Epithelial cell of esophagus (primary cell): Measurements from ENCODE around the gene PRR23E.

Source experiments
- DNase-seq: peaks from one replicate; pipeline ENCODE4 v3.0.0; 2010; ENCODE audit warnings: low read depth
- H3K4me3 ChIP-seq: 2 replicates; pipeline ENCODE4 v1.5.1; 2011; ENCODE audit warnings: mild to moderate bottlenecking, low read length, control low read depth
- TF ChIP-seq, protein P1 (sequence below): IDR thresholded peaks from 2 replicates; pipeline ENCODE4 v1.5.1; 2011; ENCODE audit warnings: low read depth, mild to moderate bottlenecking, low read length, control low read depth, inconsistent platforms; ENCODE audit not compliant: insufficient read depth; ENCODE audit errors: missing control alignments

PRR23E gene

DNA sequence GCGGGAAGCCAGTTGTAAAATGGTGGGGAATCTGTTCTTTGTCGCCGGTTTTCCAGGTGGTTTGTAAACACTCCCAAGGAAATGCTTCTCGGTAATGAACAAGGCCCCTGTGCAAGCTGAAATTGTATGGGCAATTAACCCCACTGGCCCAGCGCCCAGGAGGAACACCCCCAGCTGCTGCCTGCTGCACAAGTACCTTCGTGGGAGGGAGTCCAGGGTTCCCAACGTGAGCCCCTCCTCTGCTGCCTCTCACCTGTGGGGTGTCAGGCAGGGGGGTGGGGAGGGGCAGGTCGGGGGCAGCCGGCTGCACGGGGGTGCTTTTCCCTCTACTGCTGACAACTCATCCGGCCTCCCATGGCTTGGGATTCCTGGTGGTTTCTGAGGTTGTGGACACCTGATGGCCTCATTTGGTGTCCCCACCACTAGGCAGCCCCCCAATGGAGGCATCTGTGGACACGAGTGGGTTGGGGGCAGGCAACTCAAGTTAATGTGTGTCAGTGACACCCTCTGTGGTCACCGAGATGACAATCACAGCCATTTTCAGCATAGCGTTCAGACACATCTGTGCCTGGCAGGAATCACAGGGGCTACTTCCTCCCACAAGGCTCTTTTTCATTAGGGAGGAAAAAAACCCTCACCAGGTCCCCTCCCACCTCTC is 35.6 kb upstream of the PRR23E start:
- H3K4me3 ChIP-seq: no peak overlapping the region
- DNase-seq: no peak
- TF ChIP-seq, protein P1, sequence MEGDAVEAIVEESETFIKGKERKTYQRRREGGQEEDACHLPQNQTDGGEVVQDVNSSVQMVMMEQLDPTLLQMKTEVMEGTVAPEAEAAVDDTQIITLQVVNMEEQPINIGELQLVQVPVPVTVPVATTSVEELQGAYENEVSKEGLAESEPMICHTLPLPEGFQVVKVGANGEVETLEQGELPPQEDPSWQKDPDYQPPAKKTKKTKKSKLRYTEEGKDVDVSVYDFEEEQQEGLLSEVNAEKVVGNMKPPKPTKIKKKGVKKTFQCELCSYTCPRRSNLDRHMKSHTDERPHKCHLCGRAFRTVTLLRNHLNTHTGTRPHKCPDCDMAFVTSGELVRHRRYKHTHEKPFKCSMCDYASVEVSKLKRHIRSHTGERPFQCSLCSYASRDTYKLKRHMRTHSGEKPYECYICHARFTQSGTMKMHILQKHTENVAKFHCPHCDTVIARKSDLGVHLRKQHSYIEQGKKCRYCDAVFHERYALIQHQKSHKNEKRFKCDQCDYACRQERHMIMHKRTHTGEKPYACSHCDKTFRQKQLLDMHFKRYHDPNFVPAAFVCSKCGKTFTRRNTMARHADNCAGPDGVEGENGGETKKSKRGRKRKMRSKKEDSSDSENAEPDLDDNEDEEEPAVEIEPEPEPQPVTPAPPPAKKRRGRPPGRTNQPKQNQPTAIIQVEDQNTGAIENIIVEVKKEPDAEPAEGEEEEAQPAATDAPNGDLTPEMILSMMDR: no peak

DNA sequence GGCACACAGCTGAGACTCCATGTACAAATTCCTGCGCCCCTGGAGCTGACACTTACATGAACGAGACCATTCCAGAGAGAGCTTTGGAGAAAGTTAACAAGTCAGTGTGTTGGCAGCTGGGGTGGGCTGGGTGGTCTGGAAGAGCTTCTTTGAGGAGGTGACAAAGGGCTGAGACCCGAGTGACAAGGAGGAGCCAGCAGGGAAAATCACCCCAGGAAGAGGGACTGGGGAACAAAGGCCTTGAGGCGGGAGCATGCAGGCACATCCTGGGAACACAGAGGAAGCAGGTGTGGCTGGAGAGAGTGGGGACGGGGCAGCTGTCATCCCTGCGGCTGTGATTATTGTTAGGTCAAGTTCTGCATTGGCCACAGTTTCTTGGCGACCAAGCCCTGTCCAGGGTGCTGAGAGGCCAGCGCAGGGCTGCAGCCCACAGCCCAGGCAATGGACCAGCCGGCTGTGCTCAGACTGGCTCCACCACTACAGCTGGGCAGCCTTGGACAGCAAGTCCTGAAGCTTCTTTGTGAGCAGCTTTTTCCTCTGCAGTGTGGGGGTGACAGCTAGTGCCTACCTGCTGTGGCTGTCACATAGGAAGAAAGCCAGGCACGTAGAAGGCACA is 34.2 kb upstream of the PRR23E start:
- DNase-seq: peak; percentile 22
- TF ChIP-seq, protein P1: no peak
- H3K4me3 ChIP-seq: no peak overlapping the region

DNA sequence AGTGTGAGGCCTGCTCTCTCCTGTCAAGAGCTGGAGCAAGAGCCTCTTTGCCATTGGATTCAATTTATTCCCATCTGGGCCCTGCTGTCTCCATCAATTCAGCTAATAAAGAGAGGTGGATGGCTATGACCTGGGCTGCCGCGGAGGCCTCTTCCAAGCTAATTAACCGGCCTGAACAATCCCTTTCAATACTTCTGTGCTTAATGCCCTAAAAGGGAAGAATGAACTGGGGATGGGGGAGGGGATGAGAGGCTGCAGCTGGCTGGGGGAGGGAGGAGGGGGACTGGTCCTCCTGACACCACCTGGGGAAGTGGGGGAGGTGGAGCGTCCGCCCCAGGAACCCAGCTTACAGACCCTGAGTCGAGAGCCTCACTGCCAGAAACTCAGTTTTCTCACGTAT is 33.4 kb upstream of the PRR23E start:
- DNase-seq: no peak
- H3K4me3 ChIP-seq: no peak overlapping the region
- TF ChIP-seq, protein P1: no peak

DNA sequence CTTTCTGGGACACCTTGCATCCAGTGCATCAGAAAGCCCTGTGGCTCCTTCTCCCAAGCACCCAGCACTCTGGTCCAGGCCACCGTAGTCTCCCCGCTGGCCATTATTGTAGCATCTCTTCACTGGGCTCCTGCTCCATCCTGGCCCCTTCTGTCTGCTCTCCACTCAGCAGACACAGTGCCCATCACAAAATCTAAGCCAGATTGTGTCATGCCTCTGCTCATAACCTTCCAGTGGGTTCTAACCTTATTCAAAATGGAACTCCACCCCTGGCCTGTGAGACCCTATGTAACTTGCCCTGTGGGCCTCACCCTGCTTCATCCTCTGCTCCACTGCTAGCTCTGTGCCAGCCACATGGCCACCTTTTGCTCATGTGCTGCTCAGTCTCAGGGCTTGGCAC is 31.7 kb upstream of the PRR23E start:
- TF ChIP-seq, protein P1: no peak
- H3K4me3 ChIP-seq: no peak overlapping the region
- DNase-seq: no peak

DNA sequence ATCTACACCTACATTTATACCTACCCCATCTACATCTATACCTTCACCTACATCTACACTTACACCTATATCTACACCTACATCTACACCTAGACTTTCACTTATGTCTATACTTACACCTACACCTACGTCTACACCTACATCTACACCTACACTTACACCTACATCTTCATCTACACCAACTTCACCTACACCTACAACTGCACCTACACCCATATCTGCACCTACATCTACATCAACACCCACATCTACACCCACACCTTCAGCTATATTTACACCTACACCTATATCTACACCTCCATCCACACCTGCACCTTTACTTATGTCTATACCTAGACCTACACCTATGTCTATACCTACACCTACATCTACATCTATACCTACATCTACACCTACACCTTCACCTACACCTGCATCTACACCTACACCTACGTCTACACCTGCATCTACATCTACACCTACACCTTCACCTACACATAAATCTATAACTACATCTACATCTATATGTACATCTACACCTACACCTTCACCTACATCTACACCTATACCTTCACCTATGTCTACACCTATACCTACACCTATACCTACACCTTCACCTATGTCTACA is 30.9 kb upstream of the PRR23E start:
- TF ChIP-seq, protein P1: no peak
- no peak for DNase-seq
- no peak overlapping the region for H3K4me3 ChIP-seq

DNA sequence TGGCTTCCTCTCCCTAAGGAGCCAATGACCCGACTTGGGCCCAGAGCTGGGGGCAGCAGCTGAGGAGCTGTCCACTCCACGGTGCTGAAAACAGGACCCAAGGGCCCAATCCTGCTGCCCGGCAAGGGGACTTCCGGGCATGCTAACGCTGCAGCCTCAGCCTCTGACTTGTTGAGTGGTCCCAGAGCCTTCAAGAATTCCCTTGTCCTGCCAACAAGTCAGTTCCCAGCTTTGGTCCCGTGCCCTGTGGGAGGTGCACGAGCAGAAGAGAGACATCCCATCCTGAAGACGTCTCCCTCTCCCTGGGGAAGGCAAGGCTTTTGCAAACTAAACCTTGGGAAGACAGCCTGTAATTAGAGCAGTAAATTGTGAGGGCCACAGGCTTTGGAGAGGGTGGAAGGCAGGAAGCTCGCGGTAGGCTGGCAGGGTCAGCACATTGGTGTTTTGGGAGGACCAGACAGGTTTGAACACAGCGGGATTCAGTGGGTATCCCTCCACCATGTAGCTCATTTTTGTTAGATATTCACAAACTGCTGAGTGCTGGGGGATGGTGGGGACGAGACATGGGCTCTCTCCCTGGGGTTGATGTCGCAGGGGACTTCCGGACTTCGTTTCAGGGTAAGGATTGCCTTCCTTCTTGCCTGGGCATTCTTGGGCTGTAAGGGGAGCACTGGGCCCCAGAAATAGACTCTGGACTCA is 29.8 kb upstream of the PRR23E start:
- TF ChIP-seq, protein P1: no peak
- no peak overlapping the region for H3K4me3 ChIP-seq
- no peak for DNase-seq

DNA sequence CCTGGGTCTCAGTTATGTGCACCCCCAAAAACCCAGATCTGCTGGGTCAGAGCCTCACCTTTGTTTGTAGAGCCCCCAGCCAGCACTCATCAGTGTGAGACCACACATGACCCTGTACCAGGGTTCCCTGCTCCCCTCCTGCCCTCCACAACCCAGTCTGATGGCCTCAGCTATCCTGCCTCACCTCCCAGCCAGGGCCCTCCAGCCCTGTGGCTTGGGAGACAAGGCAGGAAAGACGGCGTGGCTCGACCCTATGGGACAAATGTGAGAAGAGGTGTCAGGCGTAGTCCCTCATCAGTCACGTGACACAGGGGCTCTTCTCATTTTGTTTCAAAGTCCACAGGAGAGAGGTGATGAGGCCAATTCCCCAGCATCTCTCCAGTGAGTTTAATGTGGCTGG is 28.3 kb upstream of the PRR23E start:
- H3K4me3 ChIP-seq: no peak overlapping the region
- DNase-seq: no peak
- TF ChIP-seq, protein P1: no peak
